Measurements from ENCODE around the gene SRSF3.
"Not testable (repeated sequence)": the region's sequence is repeated elsewhere in the genome, so short reads cannot be mapped to it uniquely, and the experiment has no call there.

SRSF3 gene

DNA sequence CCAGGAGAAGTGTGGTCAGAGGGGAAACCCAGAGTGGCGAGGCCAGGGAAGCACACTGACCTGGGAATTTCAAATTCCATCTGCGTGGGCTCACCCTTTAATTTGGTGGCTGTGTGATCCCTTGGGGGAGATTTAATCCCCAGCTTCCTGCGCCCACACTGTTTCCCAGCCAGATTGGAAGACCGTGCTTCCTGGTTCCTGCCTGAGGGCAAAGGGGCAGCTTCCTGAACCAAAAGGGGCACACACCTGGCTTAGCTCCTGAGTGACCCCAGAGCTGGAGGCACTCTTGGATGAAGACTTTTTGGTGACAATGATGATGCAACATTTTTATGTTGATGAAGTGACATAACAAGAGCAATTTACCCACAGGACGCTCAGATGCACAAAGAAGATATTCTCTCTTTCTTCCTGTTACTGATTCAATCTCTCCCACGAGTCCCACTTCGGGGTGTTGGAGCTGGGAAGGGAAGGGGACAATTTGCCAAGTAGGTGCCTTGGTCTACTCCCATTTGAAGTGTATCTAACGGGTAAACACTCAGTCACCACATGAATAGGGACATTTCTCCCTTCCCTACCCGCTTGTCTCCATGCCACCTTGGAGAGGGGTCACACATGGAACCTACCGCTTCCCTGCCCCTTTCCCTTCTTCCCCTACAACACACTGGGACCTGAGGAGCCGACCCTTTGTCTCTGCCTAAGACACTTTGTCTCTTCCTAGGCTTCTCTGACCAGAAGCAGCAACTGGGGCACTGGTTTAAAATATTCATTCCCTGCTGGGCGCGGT, 55.7 kb downstream of the SRSF3 start:
- no peak for TF ChIP-seq CTCF (IDR thresholded peaks at IDR 0.05; ENCODE audit: low read depth, low read length)
- no peak overlapping the region for H3K4me3 ChIP-seq (ENCODE audit: low read depth, low read length)

- no peak for TF ChIP-seq CTCF (IDR thresholded peaks at IDR 0.05; ENCODE audit: low read depth, low read length)
- H3K4me3 ChIP-seq (ENCODE audit: low read depth, low read length) = no peak overlapping the region
Measured at GRCh38 chr6:36650848-36651478, 56.8 kb downstream of the SRSF3 start.

DNA sequence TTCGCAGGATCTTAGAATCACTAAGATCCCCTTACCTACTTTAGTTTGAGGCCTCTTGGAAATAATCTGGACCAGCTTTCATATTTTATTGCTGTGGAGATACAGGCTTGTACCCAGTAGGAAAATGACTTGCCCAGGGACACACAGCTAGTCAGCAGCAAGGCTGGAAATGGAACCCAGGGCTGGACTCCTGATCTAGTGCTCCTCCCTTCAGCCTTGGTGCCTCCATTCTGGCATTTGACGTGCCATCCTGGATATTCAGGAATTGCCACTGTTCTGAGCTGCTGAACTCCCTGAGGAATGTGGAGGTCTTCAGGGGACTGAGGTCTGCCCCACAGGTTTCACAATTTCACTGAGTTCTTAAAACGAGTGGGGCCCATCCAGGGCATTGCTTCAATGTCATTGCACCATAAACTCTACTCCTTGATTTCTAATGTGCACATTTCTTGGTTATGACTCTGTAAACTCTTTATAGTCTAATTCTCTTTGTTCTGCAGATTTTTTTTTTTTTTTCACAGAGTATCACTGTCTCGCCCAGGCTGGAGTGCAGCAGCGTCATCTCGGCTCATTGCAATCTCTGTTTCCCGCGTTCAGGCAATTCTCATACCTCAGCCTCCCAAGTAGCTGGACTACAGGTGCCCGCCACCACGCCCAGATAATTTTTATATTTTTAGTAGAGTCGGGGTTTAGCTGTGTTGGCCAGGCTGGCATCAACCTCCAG, 57.7 kb downstream of the SRSF3 start:
- no peak for TF ChIP-seq CTCF (IDR thresholded peaks at IDR 0.05; ENCODE audit: low read depth, low read length)

GRCh38 chr6:36654469-36654868, 60.3 kb downstream of the SRSF3 start:
- H3K4me3 ChIP-seq (ENCODE audit: low read depth, low read length) = not testable (repeated sequence)

More for the DNA sequence above, 57.7 kb downstream of the SRSF3 start:
- H3K4me3 ChIP-seq (ENCODE audit: low read depth, low read length) = no peak overlapping the region

Data from WI38 (cell line).